CD4-positive, alpha-beta T cell treated with Interleukin-21 for 1 hour (primary cell): ENCODE results near the gene DDX10.

ENCODE experiments used
- DNase-seq: peaks from one replicate; pipeline ENCODE4 v3.0.0-alpha.2; 2020

Gene DDX10

GRCh38 chr11:108877178-108877577, 212.3 kb downstream of the DDX10 start:
- DNase-seq: no peak

- no peak for DNase-seq
Observed at GRCh38 chr11:108880510-108880909, 215.6 kb downstream of the DDX10 start.

- no peak for DNase-seq
Observed at GRCh38 chr11:108881131-108881530, 216.3 kb downstream of the DDX10 start.

- DNase-seq: no peak
Observed at GRCh38 chr11:108882211-108882831, 217.5 kb downstream of the DDX10 start.

- DNase-seq: no peak
Observed at GRCh38 chr11:108886005-108886659, 221.3 kb downstream of the DDX10 start.

GRCh38 chr11:108886660-108887009, 221.8 kb downstream of the DDX10 start:
- DNase-seq: no peak

- no peak for DNase-seq
Observed at GRCh38 chr11:108887436-108888238, 222.8 kb downstream of the DDX10 start.

GRCh38 chr11:108890482-108891105, 225.7 kb downstream of the DDX10 start:
- no peak for DNase-seq

GRCh38 chr11:108891143-108891542, 226.3 kb downstream of the DDX10 start:
- DNase-seq: no peak

GRCh38 chr11:108891909-108892511, 227.1 kb downstream of the DDX10 start:
- DNase-seq: no peak

- no peak for DNase-seq
Observed at GRCh38 chr11:108895579-108896480, 231.0 kb downstream of the DDX10 start.

GRCh38 chr11:108897071-108897481, 232.2 kb downstream of the DDX10 start:
- no peak for DNase-seq

GRCh38 chr11:108897916-108898315, 233.0 kb downstream of the DDX10 start:
- no peak for DNase-seq

- DNase-seq: no peak
Observed at GRCh38 chr11:108901359-108901758, 236.5 kb downstream of the DDX10 start.

GRCh38 chr11:108902027-108902469, 237.2 kb downstream of the DDX10 start:
- no peak for DNase-seq

GRCh38 chr11:108904480-108904879, 239.6 kb downstream of the DDX10 start:
- no peak for DNase-seq

- no peak for DNase-seq
Observed at GRCh38 chr11:108906329-108906728, 241.5 kb downstream of the DDX10 start.

- DNase-seq: no peak
Observed at GRCh38 chr11:108906826-108907225, 242.0 kb downstream of the DDX10 start.

- DNase-seq: no peak
Observed at GRCh38 chr11:108909041-108909440, 244.2 kb downstream of the DDX10 start.

GRCh38 chr11:108909921-108910320, 245.1 kb downstream of the DDX10 start:
- no peak for DNase-seq

- no peak for DNase-seq
Observed at GRCh38 chr11:108912581-108912980, 247.7 kb downstream of the DDX10 start.

GRCh38 chr11:108913204-108913603, 248.3 kb downstream of the DDX10 start:
- no peak for DNase-seq
